ENCODE measurements around the gene RNU6-1.

GRCh38 chr15:67841513-67841762, 1.6 kb upstream of the RNU6-1 start:
- TF ChIP-seq POLR2AphosphoS5 (IDR thresholded peaks at IDR 0.05) (no peak), CTCF (IDR thresholded peaks at IDR 0.05 in 8 of 11, conservative IDR thresholded peaks at IDR 0.05 in 3 of 11) (no peak)
